ENCODE data around the gene VSIG10L2.

The VSIG10L2 gene

DNA sequence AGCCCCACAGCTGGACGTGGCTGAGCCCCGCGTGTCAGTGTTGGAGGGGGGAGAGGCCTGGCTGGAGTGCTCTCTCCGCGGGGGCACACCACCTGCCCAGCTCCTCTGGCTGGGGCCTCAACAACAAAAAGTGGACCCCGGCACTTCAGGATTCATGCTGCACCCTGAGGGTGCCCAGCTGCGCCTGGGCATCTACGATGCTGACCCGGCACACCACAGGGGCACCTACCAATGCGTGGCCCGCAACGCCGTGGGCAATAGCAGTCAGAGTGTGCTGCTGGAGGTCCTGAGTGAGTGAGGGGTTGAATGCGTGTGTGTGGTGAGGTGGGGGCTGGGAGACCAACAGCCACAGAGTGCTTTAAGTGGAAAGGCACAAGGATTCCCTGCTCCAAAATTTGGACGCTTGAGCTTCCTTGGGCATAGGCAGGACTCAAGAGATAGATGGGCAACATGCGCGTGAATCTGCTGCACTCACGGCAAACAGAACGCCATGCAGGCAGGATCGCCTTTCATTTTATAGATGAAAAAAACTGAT, 7.6 kb downstream of the VSIG10L2 start:
- Histone ChIP-seq H3K36me3 (ENCODE audit: low read length) (no peaks in the 10 kb centered on the region), H3F3A (ENCODE audit: insufficient read depth) (no peaks in the 10 kb centered on the region), H3K9ac (ENCODE audit: low read length) (no peak overlapping the region), H3K4me3 (ENCODE audit: insufficient read depth, low read length, poor library complexity, severe bottlenecking) (no peak overlapping the region), H3K27ac (ENCODE audit: low read depth, low read length) (no peak overlapping the region), H4K20me1 (ENCODE audit: low read depth, low read length) (no peaks in the 10 kb centered on the region), H2AFZ (ENCODE audit: low read depth, low read length, severe bottlenecking) (no peak overlapping the region), H3K9me3 (ENCODE audit: insufficient read depth, low read length) (no peaks in the 10 kb centered on the region), H3K79me2 (ENCODE audit: insufficient read depth, low read length) (no peaks in the 10 kb centered on the region), H3K4me2 (ENCODE audit: low read depth, low read length, poor library complexity, severe bottlenecking) (no peak overlapping the region), H3K27me3 (ENCODE audit: low read length) (no peaks in the 10 kb centered on the region), H3K9me2 (replicated peaks; ENCODE audit: insufficient read depth, low read length) (no peaks in the 10 kb centered on the region)
- TF ChIP-seq CTCF (IDR thresholded peaks at IDR 0.05; ENCODE audit: insufficient read depth, low read length, poor library complexity, severe bottlenecking): no peak
- no peak for TF ChIP-seq EZH2phosphoT487 (conservative IDR thresholded peaks at IDR 0.05; ENCODE audit: low read length)

DNA sequence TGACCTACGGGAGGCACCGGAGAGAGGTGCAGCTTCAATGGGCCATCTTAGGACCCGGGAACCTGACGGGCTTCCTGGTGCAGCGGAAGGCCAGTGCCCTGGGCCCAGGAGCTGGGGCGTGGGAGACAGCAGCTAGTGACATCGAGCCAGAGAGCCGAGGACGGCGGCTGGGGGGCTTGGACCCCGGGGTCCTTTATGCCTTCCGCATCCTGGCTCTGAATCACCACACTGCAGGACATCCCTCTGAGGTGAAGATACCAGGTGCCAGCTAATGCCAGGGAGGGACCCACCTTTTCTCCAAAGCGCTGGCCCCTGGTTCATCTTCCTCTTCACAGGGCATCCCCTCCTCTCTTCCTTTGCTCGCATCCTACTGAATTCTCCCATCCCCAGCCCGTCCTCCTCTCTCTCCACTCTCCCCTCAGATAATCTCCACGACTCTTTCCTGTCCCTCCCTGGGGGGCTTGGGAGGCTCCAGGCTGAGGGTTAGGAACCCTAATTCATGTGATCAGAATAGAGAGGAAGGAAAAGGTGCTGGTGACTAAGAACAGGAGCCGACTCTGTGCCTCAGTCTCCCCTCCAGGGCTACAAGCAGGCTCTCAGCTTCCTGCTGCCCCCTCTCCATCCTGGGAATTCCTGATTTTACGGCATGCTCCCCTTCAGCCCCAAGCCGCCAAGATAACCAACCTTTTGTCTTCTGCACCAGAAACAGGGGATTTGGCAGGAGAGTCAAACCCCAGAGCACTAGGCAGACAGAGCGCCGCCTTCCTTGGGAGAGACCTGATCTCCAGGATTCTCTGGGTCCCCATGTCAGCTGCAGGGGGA, 8.5 kb downstream of the VSIG10L2 start:
- Histone ChIP-seq H3K9ac (ENCODE audit: low read length) (no peak overlapping the region), H3K27me3 (ENCODE audit: low read length) (no peaks in the 10 kb centered on the region), H3K36me3 (ENCODE audit: low read length) (no peaks in the 10 kb centered on the region), H2AFZ (ENCODE audit: low read depth, low read length, severe bottlenecking) (no peak overlapping the region), H3K79me2 (ENCODE audit: insufficient read depth, low read length) (no peaks in the 10 kb centered on the region), H3K27ac (ENCODE audit: low read depth, low read length) (no peak overlapping the region), H3K4me3 (ENCODE audit: insufficient read depth, low read length, poor library complexity, severe bottlenecking) (no peak overlapping the region), H3K9me3 (ENCODE audit: insufficient read depth, low read length) (no peaks in the 10 kb centered on the region), H3K9me2 (replicated peaks; ENCODE audit: insufficient read depth, low read length) (no peaks in the 10 kb centered on the region), H3K4me2 (ENCODE audit: low read depth, low read length, poor library complexity, severe bottlenecking) (no peak overlapping the region), H4K20me1 (ENCODE audit: low read depth, low read length) (no peaks in the 10 kb centered on the region), H3F3A (ENCODE audit: insufficient read depth) (no peaks in the 10 kb centered on the region)
- TF ChIP-seq EZH2phosphoT487 (conservative IDR thresholded peaks at IDR 0.05; ENCODE audit: low read length): no peak
- TF ChIP-seq CTCF (IDR thresholded peaks at IDR 0.05; ENCODE audit: insufficient read depth, low read length, poor library complexity, severe bottlenecking): no peak

- Histone ChIP-seq H3K9me3 (ENCODE audit: insufficient read depth, low read length) (no peaks in the 10 kb centered on the region), H4K20me1 (ENCODE audit: low read depth, low read length) (no peaks in the 10 kb centered on the region), H3K27me3 (ENCODE audit: low read length) (no peaks in the 10 kb centered on the region), H2AFZ (ENCODE audit: low read depth, low read length, severe bottlenecking) (no peak overlapping the region), H3K9ac (ENCODE audit: low read length) (no peak overlapping the region), H3K36me3 (ENCODE audit: low read length) (no peaks in the 10 kb centered on the region), H3K9me2 (replicated peaks; ENCODE audit: insufficient read depth, low read length) (no peaks in the 10 kb centered on the region), H3K79me2 (ENCODE audit: insufficient read depth, low read length) (no peaks in the 10 kb centered on the region), H3F3A (ENCODE audit: insufficient read depth) (no peaks in the 10 kb centered on the region), H3K4me2 (ENCODE audit: low read depth, low read length, poor library complexity, severe bottlenecking) (no peak overlapping the region), H3K4me3 (ENCODE audit: insufficient read depth, low read length, poor library complexity, severe bottlenecking) (no peak overlapping the region), H3K27ac (ENCODE audit: low read depth, low read length) (no peak overlapping the region)
- TF ChIP-seq EZH2phosphoT487 (conservative IDR thresholded peaks at IDR 0.05; ENCODE audit: low read length): no peak
- TF ChIP-seq CTCF (IDR thresholded peaks at IDR 0.05; ENCODE audit: insufficient read depth, low read length, poor library complexity, severe bottlenecking): no peak
Observed at GRCh38 chr11:125954945-125955640, 9.2 kb downstream of the VSIG10L2 start.
